Activated CD4-positive, alpha-beta T cell treated with anti-CD3 and anti-CD28 coated beads for 48 hours (primary cell): ENCODE data around the gene FEN1.

Experiments used
- DNase-seq: peaks from one replicate; pipeline ENCODE4 v3.0.0-alpha.2; 2020

FEN1 gene

DNA sequence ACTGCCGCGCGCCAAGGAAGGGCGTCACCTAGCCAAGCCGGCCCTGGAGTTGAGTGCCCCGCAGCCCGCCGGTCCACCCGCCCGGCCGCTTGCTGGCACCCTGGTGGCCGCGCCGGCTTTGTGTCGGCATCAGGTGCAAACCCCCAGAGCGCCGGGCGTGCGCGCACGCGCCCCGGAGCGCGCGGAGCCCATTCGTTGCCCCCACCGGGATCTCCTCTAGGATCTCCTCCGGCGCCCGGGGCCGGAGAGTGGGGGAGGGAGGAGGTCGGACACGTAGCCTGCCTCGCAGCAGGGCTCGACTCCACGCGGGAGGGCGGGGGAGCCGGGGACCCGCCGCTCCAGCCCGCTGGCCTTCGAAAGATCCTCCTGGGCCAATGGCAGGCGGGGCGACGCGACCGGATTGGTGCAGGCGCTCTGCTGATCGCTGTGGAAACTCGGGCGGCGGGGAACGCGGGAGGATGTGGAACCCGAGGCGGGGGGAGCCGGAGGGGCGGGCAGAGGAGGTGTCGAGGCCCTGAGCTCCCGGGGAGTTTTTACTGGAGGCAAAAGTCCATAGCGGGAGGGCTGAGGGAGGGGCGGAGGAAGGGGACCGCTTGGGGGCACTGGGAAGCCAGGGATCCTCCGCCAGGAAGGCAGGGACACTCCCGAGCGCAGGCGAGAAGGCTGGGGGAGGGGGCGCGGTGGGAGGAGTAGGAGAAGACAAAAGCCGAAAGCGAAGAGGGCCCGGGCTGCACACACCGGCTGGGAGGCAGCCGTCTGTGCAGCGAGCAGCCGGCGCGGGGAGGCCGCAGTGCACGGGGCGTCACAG, 35.1 kb downstream of the FEN1 start, which contains the start of gene FADS2:
TSS of gene FADS2 (plus strand) at position 730 of the 808 bp plus-strand sequence. CDS start 91 bp downstream, outside the sequence.
- DNase-seq, result peak; percentile 86

DNA sequence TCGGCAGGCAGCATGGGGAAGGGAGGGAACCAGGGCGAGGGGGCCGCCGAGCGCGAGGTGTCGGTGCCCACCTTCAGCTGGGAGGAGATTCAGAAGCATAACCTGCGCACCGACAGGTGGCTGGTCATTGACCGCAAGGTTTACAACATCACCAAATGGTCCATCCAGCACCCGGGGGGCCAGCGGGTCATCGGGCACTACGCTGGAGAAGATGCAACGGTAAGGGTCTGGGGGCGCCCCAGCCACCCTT, 35.6 kb downstream of the FEN1 start:
- no peak for DNase-seq

DNA sequence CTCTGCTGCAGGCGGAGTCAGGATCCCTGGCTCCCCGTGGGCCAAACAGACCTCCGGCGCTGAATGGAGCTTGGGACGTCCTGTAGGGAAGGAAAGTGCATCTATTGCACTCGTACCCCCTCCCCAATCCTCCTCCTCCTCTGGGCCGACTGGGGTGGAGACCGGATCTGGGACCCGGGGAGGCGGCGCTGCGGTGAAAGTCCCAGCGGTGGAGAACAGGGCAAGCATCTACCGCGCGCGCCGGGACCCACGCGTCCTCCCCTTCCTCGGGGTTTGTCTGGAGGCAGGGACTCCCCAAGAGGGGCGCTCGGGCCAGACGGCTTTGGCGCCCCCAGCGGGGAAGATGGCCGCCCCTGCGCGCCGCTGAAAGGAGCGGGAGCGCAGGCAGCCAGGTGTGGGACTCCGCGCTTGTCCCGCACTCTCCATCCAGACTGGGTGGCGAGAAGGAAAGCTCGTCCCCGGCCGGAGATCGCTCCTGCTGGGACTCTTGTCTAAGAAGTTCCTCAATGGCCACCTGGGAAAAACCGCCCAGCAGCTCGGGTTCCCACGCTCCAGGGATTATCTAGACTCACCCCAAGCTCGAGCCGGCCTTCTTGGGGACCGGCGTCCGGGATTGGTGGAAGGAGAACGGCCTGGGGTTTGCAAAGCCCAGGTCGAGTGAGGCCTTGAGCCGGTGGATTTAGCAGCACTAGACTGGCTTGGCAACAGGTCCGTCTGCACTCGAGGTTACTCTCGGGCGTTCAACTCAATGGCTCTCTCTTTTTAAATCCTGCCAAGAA, 36.1 kb downstream of the FEN1 start:
- DNase-seq, result peak; percentile 47

DNA sequence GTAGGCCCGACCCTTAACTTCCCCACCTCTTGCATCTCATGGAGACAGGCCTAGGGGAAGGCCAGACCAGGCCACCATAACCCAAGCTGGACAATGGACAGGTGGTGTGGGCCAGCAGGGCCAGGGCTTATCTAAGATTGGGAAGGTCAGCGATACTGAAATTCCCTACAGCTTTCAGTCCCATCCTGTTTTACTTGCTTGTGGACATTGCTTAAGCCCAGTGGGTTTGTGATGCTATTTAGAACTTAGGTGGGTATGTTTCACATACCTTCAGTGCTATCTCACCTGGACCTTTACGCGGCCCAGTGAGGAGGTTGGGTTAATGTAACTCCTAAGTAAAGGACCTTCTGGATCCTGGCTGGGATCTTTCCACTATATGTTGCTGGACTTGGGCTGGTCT, 37.1 kb downstream of the FEN1 start:
- no peak for DNase-seq

DNA sequence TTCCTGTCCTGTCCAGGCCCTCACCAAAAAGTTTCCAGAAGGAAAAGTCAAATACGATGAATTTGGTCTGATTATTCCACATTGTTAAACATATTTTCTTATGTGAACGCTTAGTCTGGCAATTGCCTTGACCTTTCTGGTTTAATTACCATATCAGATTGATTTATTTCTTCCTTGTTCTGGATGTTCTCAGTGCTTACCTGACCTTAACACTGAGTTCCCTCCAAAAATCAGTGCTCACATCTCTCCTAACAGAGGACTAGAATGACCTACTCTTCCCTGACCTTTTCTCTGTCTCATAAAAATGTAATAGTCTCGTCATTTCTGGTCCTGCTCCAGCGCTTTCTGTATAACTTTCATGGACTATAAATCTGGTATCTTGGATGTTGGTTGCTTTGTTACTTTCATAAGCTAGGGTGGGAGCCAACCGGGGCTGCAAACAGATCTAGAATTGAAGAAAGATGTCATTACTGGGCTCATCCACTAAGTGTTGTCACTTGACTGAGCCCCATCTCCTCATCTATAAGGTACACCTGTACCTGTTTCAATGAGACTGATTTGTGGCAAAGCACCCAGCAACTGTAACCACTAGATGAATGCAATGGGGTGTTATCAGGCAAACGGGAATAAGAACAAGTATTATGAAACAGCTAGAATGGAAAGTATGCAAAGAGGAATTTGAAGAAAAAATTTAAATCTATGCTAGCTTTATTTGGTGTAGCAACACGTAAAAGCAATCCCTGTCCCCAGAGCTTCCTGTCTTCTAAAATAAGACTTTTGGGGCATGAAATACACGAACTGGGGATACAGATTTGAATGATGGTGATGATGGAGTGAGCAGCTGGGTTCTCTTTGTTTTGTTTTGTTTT, 37.8 kb downstream of the FEN1 start:
- no peak for DNase-seq

DNA sequence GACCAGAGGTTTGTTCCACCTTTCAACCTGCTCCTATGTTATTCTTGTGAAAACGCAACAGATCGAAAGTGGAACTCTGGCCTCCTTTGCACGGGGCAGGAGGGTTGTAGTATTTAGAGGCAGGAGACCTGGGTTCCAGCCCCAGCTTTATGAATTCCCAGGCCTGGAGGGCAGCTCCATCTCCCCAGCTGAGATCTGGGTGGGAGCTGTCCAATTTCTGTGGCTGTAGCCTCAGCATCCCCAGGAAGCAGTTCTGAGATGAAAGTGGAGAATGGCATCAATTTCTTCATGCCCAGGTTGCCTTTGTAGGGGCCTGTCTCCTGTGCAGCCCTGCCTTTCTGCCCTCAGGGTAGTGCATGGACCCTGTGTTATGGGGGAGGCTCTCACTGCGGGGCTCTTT, 39.5 kb downstream of the FEN1 start:
- DNase-seq, result no peak

DNA sequence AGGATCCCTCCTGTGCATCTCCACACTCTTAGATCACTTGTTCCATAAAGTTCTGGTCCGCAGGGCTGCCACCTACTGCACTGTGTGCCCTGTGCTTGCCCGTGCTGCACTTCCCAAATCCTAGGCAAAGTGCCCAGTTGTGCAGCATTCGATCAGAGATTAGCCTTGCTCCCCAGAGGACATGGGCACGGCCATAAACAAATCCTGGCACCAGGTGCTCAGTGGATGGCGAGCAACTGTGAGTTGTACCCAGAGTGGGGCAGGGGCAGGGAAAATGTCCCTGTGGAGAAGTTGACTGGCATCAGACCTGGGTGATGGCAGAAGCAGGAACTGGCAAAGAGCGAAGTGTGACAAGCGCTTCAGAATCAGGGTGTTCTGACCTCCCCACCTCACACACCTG, 40.0 kb downstream of the FEN1 start:
- DNase-seq, result no peak

DNA sequence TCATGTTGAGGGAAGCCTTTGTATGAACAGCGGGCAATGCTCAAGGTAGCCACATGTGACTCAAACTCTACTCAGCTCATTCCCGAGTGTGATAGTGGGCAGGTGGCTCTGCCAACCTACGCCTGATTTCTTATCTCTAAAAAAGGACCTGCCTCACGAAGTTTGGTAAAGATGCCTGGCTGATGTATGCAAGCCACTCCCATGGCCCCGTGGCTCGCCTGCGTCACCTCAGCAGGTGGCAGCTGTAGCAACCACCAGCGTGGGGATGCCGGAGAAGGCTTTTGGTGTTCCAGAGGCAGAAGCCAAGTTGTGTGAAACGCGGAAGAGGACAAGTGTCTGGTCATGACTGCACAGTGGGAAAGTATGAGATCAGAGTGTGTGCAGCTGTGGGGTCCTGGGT, 40.8 kb downstream of the FEN1 start:
- DNase-seq, result peak; percentile 16

DNA sequence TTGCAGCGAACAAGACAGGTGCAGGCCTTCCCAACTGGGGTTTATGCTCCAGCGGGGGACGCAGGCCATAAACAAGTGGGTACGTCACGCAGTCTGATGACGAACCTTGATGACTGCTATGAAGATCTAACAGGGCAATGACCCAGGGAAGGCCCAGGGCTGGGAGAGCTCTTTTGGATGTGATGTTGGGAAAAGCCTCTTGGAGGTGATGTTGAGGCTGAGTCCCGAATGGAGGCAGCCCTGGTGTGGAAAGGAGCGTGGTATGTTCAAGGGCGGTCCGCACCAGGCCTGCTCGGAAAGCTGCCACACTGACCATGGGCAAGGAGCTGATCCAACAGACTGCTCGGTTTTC, 41.2 kb downstream of the FEN1 start:
- no peak for DNase-seq

DNA sequence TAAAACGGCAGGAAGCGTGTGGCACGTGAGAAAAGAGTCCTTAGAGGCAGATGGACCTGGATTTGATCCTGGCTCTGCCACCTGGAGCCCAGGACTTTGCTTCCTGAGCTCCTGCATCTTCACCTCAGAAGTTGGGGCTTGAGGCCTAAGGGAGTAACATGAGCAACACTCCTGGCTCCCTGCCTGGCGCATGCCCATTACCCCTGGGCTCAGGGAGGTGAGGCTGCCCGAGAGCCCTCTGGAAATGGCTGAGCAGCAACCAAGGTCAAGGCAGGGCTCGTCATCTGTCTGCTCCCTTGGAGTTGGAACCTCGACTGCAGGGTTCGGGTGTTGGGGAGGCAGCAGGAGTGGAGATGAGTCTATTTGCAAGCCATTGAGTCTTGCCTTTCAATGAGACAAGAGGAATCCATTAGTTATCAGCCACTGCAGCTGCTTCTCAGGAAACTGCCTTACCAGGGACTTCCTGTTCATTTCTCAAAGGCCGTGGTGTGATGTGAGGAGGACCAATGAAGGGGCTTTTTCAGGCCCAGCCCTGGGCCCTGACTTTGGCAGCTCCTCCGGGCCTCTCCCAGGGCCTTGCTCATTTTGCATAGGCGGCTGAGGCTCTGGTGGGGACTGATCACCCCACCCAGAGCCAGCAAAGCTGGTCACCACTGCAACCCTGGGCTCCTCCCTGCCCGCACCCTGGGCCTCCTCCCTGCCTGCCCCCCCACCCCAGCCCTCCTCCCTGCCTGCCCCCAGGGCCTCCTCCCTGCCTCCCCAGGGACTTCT, 41.8 kb downstream of the FEN1 start:
- peak; percentile 68 for DNase-seq

DNA sequence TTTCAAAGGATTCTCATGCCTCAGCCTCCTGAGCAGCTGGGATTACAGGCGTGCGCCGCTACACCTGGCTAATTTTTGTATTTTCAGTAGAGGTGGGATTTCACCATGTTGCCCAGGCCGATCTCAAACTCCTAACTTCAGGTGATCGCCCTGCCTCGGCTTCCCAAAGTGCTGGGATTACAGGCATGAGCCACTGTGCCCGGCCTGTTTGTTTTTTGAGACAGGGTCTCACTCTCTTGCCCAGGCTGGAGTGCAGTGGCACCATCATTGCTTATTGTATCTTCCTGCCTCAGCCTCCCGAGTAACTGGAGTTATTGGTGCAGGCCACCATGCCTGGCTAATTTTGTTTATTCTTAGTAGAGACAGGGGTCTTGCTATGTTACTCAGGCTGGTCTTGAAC, 43.5 kb downstream of the FEN1 start:
- DNase-seq, result no peak

DNA sequence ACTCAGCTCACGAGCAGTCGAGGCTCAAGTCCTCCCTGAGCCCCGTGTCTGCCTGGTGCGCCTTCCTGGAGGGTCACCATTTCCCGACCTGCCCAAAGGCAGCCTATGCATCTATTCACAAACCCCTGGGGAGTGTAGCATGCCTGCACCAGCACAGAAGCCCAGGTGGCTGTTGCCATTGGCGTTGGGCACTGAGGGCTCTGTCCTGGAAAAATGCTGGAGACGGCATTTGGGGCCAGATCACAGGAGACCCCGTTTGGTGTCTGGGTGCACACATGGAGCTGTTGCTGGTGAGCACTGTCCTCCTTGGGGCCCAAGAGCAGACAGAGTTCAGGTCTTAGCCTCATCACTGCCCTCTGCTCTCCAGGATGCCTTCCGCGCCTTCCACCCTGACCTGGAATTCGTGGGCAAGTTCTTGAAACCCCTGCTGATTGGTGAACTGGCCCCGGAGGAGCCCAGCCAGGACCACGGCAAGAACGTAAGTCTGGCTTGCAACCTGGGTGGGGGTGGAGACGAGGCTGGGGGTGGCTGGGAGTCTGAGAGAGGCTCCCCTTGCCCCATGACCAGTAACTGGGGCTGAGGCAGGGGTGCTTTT, 44.8 kb downstream of the FEN1 start:
- no peak for DNase-seq

DNA sequence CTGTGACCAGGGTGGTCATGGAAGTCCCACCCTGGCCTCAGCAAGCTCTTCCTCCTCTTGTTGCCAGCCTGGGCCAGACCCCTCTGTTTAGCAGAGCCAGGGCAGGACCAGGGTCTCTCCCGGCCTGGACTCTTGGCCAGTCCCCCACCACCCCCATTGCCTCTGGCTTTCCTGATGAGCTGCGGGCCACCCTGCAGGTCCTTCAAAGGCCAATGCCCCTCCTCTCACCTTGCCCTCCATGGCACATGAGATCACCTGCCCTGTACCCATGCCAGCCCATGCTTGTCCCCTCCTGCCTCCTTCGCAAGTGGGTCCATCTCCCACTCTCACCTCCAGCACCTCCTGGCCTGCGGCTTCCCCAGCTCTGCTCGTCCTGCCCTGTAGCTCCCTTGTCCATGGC, 45.8 kb downstream of the FEN1 start:
- DNase-seq, result no peak

DNA sequence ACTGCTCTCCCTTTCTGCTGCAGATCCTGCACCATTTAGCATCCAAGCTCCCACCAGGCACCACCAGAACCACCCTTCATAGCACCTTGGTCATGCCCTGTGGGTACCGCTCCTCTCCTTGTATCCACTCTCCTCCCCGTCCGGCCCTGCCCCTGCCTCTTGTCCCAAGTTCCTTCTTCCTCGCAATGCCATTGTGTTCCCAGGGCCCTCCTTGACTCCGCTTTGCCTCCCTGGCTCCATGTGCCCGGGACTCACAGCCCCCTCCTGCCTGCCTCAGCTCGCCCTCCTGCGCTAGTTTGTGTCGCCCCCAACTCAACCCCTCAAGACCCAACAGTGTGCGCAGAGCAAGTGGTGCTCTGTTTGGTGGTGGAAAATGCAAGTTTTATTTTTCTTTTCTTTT, 46.2 kb downstream of the FEN1 start:
- DNase-seq, result no peak

DNA sequence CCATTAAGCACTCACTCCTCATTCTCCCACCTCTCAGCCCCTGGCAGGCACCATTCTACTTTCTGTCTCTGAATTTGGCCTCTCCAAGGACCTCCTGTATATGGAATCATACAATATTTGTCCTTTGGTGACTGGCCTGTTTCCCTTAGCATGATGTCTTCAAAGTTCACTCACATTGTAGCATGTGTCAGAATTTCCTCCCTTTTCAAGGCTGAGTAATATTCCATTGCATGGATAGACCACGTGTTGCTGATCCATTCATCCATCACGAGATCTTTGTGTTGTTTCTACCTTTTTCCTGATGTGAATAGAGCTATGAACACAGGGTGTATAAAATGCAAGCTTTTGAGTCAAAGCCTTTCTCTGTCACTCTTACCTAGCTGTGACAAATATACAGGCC, 47.0 kb downstream of the FEN1 start:
- no peak for DNase-seq

DNA sequence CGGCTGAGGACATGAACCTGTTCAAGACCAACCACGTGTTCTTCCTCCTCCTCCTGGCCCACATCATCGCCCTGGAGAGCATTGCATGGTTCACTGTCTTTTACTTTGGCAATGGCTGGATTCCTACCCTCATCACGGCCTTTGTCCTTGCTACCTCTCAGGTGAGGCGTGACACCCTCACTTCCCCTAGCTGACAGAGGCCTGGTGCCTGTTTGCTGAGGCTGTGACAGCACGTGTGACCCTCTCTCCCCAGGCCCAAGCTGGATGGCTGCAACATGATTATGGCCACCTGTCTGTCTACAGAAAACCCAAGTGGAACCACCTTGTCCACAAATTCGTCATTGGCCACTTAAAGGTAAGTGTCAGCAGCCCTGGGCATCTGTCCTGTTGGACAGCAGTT, 47.7 kb downstream of the FEN1 start:
- DNase-seq, result no peak

DNA sequence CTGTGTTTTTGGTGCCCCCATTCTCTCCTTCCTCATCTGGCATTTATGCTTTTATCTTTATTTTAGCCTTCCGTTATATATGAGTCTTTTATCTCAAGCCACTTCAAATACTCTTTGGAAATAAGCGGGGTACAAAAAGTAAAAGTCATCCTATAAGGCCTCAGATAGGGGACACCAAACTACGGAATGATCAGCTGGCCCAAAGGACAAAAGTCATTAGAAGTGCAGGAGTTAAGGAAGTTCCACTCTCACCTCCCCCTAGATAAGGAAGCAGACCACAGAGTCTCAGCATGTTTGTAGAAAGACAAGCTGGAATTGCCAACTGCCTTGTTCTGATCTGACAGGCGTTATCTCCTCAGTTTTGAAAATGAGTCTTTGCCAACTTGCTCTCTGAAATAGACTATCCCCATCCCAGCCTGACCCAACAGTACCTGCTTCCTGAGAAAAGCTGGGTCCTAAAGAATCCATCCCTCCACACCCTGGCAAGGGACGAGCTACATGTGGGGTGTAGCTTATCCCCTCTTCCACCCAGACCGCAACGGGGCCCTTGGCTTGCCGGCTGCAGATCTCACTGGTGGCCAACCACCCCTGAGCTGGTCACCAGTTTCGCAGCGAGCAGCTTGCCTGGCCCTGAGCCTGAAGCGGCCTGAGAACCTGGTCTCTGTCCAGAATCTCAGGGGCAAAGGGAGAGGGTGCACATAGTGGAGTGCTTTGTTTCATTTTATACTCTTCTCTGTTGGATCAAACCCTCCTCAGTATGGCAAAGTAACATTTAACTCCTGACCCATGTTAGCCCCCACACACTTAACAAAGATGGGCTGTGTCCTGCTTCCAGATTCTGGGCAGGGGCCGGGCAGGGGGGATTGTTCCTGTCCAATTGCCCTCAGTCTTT, 49.2 kb downstream of the FEN1 start:
- no peak for DNase-seq

DNA sequence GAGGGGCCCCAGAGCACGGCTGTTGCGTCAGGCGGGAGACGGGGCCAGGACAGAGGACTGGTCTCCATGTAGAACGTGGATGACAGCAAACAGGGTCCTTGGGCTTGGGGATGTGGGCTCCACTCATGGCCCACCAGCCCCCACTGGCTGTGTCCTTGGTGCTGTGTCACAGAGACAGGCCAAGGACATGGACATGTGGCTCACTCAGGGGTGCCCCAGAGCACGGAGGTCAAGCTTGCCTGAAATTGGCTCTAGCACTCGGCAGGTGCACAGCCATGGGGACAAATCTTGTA, 49.8 kb downstream of the FEN1 start:
- no peak for DNase-seq

DNA sequence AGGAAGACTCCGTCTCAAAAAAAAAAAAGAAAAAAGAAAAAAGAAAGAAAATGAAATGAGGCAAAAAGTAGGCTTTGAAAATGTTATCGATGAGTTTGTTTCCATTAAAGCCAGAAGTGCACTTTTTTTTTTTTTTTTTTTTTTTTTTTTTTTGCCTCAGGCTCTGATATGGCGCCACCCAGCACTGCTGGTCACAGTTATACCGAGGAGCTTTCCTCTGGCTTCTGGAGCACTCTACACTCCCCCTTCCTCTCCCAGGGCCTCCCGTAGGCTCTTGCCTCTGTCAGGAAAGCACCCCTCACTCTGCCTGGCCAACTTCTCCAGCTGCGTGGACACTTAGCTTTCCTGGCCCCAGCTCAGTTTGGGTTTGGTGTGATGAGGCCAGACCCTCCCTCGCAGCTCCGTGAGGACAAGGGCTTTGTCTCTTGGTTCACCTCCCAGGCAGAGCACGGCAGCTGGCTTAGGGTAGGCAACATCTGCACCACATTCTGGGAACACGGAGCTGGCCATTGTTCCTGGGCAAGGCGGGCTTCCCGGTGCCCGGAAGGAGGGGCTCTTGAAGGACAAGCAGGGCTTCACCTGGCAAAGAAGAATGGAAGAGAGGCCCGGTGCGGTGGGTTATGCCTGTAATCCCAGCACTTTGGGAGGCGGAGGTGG, 52.3 kb downstream of the FEN1 start:
- DNase-seq, result no peak

DNA sequence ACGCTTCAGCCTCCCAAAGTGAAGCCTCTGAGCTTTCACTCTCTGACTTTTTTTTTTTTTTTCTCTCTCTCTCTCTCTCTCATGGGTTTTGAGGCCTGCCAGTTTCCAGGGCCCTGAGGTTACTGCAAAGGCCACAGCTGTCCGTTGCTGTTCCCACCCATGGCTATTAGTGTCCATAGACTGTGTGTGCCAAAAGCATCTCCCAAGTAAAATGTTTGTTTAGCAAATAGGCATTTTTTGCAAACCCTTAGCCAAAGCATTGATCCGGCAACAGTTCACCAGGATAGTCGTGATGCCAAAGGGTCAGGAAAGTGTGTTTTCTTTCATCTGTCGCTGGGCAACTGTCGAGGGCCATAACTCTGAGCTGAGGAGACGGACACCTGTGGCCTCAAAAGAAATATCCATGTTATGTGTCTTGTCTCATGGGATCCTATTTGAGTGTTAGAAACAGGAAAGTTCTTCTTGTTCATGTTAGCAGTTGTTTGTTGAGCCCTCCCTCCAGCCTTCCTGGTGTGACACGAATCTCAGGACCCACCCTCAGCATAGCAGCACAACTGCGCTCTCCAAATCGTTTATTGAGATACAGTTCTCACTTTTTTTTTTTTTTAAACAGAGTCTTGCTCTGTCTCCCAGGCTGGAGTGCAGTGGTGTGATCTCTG, 53.8 kb downstream of the FEN1 start:
- no peak for DNase-seq
